Cardiac septum (tissue), 1 donor: ENCODE results near the gene S100A4. TPM values are rescaled to one million over a fixed set of nuclear protein-coding genes. Genes with fewer than 3 reads are reported as not detected.
"Not testable (repeated sequence)": the region's sequence is repeated elsewhere in the genome, so short reads cannot be mapped to it uniquely, and the experiment has no call there.

Experiments
- DNase-seq: peaks from one replicate; pipeline ENCODE4 v3.0.0-alpha.2; 2020; ENCODE audit warnings: low spot score
- intact Hi-C: fragments of 100-400 bp; cut with DNase I; formaldehyde crosslinking; loops from one replicate; pipeline ENCODE4 v1.14.0; 2022
- long read RNA-seq: library from polyadenylated mRNA; unstranded; transcript quantifications from one replicate; pipeline ENCODE4 v2.0.0, GENCODE V29; 2021
- total RNA-seq: library from RNA; stranded (reverse); fragmentation: NEBNext Ultra II Directional; extraction: Animal tissue kit (Norgen Biotek cat#: 25700); gene quantifications from one replicate; pipeline ENCODE4 v1.2.1, GENCODE V29; 2021
- donor health status: DM: no; HTN: no; CAD: no.

The S100A4 gene
- 107 TPM for total RNA-seq
- long read RNA-seq, transcript S100A4-204 (3 exons, 600 nt), result major isoform, 12 of 14 reads
- long read RNA-seq, partial matches to known transcripts, result 0 of 14 reads
- long read RNA-seq, other reads (novel, unspliced or antisense), result 0 of 14 reads

DNA sequence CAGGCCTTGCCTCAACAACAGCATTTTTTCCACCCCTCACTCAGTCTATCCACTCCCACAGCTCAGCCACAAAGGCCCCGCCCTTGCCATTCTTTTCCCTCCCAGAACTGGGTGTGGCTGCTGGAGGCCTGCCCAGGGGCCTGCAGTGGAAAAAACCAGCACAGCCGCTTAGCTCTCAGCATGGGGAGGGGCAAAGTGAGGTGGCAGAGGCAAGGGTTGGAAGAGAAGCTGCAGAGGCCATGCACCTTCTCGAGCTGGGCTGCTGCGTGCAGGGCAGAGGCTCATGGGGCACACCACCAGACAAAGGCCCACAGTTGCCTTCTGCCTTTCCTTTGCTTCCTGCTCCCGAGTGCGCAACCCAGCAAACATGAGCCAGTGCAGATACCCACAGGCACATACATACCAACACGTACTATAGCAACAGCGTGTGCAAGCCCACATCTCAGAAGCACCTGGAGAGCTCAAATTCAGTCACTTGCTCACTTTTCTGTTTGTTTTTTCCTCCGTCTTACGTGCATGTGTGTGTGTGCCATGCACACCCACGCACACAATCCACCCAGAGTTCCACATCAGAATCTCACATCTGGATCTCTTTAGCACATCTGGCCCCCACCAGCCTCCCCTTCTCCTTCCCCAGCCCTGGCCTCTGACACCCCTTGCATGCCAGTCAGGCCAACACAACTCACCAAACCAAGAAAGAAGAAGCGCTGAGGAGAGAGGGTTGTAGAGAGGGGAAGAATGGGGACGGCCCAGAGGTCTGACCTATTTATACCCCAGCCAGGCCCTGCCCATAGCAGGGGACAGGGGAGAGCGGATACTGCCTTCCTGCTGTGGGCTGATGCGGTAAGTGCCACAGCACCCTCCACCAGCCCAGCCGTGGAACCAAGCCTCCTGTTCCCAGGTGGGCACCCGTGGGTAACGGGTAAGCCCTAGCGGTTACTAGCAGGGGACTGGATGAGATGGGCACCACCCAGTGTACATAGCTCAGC lies at the start of gene S100A4:
TSS of gene S100A4 (minus strand) at position 740 of the 989 bp plus-strand sequence. CDS start 1,012 bp downstream, outside the sequence.
- intact Hi-C loops, result no loop called here

DNA sequence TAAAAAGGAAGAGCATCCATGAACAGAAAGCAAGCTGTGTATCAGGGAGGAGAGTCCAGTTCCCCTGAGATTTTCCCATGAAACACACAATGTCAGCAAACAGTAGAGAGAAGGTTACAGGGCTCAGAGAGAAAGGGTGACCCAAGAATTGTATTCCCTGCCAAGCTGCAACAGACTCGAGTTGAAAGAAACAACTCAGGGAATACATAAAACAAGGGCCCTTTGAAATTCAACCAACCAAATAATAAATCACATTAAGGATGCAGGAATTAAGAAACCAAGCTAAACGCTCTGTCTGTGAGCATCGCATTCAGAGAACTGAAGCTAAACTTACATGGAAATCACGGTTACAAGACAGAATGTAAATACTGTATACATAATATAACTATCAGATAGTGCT lies 47.1 kb upstream of the S100A4 start:
- intact Hi-C loops, result no loop called here
- no peak for DNase-seq

More for the DNA sequence above, at the start of gene S100A4:
- DNase-seq, result peak; percentile 98

DNA sequence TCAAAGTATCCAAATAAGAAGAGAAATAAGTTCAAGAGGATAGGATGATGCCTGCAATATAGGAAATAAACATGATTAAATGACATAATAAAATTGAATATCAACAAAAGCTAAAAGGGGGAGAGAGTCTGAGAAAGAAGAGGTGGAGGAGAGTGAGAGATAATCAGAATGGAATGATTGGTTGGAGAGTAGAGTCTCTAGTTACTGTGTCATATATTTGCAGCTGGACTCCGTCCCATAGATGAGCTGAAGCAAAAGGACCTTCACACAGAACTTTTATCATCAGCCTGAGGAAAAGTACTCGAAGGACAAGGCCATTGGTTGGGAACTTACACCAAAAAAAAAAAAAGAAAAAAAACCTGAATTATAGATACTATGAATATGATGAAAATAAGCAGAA lies 42.9 kb upstream of the S100A4 start:
- intact Hi-C loops, result no loop called here
- DNase-seq, result no peak

DNA sequence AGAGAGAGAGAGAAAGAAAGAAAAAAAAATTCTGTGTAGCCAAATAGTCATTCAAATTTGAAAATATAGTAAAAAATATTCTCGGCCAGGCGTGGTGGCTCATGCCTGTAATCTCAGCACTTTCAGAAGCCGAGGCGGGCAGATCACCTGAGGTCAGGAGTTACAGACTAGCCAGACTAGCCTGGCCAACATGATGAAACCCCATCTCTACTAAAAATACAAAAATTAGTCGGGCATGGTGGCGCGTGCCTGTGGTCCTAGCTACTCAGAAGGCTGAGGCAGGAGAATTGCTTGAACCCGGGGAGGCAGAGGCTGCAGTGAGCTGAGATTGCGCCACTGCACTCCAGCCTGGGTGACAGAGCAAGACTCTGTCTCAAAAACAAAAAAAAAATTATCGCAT lies 42.4 kb upstream of the S100A4 start:
- intact Hi-C loops, DNase-seq: not testable (repeated sequence)

DNA sequence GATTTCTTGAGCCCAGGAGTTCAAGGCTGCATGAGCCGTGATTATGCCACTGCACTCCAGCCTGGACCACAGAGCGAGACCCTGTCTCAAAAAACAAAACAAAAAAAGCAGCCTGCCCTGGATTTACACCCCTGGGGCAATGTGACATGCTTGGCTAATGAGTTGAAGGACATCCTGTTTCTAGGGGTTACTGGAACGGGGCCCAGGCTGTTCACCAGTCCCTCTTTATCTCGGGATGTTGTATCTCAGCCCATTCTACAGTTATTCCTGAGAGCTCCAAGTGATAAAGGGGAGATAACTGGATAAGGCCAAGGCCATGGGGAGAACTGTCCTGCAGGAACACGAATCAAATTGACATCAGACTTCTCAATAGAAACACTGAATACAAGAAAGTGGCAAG lies 41.7 kb upstream of the S100A4 start:
- DNase-seq, result no peak
- intact Hi-C loops, result no loop called here

DNA sequence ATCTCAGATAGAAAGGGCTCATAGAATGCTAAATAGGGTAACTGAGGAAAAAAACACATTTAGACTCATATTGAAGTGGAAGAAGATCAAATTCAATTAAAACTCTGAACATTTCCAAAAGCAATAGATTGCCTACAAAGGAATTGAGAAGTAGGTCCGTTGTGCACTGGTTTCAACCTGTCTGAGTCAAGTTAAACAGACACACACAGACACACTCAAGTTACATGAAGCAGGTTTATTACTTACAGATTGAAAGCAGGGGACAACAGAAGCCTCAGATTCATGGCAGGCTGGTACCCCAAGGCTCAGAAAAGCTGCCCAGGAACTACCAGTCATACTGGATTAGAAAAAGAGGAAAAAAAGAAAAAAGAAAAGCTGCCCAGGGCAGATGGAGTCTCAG lies 40.7 kb upstream of the S100A4 start:
- intact Hi-C loops, result no loop called here
- DNase-seq, result no peak

DNA sequence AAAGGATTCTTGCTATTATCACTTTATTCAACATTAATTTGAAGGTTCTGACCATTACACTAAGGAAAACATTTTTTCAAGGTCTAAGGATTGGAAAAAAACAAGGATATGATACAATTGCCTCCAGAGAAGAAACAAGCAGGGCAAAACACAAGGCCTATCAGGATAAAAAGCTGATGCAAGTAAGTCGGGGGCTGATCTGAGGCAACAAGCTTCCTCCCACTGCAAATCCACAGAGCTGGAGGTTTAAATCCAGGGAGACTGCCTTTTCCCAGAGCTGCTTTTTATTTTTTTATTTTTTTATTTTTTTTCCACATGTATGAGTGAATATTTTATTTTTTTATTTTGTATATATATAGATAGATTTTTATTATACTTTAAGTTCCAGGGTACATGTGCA lies 39.4 kb upstream of the S100A4 start:
- intact Hi-C loops, result no loop called here
- DNase-seq, result no peak

DNA sequence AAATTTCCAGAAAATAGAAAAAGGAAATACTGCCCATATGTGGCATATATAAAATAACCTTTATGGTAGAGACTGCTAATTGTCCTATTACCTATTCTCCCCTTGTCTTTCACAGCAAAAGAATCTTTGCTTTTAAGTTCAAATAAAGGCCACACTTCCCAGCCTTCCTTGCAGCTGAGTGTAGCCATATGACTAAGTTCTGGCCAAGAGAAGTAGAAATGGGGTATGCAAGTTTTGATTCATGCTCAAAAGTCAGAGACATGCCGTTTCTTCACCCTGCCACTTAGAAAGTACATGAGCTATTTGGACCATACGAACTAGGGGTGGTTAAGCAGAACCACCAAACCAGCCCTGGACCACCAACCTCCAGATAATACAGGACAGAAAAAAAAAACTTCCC lies 38.4 kb upstream of the S100A4 start:
- DNase-seq, result no peak
- intact Hi-C loops, result no loop called here

DNA sequence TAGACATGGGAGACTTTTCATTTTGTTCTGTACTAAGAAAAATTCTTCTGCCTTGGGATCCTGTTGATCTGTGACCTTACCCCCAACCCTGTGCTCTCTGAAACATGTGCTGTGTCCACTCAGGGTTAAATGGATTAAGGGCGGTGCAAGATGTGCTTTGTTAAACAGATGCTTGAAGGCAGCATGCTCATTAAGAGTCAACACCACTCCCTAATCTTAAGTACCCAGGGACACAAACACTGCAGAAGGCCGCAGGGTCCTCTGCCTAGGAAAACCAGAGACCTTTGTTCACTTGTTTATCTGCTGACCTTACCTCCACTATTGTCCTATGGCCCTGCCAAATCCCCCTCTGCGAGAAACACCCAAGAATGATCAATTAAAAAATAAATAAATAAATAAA lies 37.9 kb upstream of the S100A4 start:
- DNase-seq, intact Hi-C loops: not testable (repeated sequence)

DNA sequence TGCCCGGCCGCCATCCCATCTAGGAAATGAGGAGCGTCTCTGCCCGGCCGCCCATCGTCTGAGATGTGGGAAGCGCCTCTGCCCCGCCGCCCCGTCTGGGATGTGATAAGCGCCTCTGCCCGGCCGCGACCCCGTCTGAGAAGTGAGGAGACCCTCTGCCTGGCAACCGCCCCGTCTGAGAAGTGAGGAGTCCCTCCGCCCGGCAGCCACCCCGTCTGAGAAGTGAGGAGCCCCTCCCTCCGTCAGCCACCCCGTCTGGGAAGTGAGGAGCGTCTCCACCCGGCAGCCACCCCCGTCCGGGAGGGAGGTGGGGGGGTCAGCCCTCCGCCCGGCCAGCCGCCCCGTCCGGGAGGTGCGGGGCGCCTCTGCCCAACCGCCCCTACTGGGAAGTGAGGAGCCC lies 37.2 kb upstream of the S100A4 start:
- intact Hi-C loops, DNase-seq: not testable (repeated sequence)

DNA sequence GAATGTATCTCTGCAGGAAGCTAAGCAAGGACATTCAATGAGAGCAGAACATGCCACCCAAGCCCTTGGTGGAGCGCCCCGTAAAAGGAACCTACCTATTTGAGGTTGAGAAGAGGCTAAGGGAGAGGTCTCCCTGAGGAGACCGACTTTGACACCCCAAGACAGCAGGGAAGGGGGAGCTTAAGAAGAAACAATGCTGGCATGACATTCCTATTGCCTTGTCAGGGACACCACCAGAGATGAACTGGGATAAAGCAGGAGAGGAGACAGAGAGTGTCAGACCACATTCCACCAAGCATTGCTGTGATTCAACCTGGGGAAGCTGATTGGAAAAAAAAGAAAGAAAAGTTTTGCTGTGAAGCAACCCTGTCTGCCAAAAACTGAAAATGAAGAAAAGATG lies 33.3 kb upstream of the S100A4 start:
- no peak for DNase-seq
- intact Hi-C loops, result no loop called here

DNA sequence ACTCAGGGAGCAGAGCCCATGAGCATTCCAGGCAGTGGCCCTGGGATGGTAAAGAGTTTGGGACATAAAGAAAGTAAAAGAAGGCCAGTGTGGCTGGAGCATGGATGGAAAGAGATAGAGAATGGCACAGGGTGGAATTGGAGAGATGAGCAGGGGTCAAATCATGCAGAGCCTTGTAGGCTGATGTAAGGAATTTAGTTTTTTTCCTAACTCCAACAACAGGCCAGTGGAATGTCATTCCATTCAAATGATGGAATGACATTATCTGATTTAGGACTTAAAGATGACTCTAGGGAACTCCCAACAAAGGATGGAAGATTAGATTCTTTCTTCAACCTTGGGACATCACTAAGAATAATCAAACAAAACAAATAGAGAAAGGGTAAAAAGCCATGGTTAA lies 32.9 kb upstream of the S100A4 start:
- intact Hi-C loops, result no loop called here
- DNase-seq, result no peak

DNA sequence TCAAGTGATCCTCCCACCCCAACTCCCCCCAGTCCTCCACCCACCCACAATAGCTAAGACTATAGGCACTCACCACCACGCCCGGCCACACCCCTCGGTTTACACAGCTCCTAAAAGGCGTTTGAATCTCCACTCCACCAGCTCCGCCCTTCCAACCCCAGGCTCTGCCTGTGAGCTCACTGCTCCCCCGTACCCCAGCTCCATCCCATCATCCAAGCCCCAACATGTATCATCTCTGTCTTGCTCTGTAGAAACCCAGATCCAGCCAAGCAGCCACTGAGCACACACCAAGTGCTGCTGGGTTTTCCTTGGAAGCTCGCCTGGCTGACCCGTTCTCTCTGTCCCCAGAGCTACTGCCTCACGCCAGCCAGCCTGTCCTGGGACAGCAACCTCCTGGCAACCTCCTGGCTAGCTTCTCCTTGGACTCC lies 32.0 kb upstream of the S100A4 start:
- intact Hi-C loops, result no loop called here
- DNase-seq, result no peak

DNA sequence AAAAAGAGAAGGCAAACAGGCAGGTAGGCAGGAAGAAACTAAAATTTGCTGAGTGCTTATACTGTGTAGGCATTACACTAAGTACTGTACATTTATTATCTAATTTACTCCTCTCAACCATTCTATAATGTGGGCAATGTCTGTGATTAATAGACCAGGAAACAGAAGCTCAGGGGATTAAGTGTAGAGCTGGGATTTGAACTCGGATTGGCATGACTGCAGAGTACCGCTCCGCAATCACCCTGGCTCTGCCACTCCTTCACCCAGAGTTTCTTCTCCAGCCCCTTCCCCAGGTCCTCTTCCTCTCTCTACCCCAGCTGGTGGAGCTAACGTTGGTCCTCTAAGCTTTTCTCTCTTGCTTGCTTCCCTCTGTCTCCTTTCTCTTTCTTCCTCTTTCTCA lies 31.5 kb upstream of the S100A4 start:
- no peak for DNase-seq
- intact Hi-C loops, result no loop called here

DNA sequence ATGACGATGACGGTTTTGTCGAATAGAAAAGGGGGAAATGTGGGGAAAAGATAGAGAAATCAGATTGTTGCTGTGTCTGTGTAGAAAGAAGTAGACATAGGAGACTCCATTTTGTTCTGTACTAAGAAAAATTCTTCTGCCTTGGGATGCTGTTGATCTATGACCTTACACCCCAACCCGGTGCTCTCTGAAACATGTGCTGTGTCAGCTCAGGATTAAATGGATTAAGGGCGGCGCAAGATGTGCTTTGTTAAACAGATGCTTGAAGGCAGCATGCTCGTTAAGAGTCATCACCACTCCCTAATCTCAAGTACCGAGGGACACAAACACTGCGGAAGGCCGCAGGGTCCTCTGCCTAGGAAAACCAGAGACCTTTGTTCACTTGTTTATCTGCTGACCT lies 29.9 kb upstream of the S100A4 start:
- intact Hi-C loops, result not testable (repeated sequence)

DNA sequence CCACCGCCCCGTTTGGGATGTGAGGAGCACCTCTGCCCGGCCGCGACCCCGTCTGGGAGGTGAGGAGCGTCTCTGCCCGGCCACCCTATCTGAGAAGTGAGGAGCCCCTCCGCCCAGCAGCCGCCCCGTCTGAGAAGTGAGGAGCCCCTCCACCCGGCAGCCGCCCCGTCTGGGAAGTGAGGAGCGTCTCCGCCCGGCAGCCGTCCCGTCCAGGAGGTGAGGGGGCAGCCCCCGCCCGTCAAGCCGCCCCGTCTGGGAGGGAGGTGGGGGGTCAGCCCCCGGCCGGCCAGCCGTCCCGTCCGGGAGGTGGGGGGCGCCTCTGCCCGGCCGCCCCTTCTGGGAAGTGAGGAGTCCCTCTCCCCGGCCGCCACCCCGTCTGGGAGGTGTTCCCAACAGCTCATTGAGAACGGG lies 29.5 kb upstream of the S100A4 start:
- DNase-seq, result not testable (repeated sequence)

More for the DNA sequence above, 29.9 kb upstream of the S100A4 start:
- DNase-seq, result not testable (repeated sequence)

DNA sequence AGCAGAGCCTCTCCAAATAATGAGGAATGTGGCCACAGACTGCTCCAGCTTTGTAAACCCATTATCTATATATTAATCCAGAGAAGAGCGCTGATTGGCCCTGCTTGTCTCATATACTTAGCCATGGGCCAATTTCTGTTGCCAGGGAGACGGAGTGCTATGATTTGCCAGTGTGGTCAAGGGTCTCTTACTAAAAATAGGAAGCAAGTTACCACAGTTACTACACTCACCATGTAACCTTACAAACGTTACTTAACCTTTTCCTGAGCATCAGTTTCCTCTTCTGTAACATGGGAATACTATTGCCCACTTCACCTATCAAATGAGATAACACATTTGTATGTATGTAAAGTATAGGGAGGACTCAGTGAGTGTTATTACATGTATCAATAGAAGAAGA lies 27.7 kb upstream of the S100A4 start:
- DNase-seq, result no peak
- intact Hi-C loops, result loop anchor here (2.0 to 5.0 kb wide), 3 partner anchors 97 to 414 kb away; partner anchors contain the start of genes ILF2 and RAB13

More for the DNA sequence above, 29.5 kb upstream of the S100A4 start:
- intact Hi-C loops, result not testable (repeated sequence)

DNA sequence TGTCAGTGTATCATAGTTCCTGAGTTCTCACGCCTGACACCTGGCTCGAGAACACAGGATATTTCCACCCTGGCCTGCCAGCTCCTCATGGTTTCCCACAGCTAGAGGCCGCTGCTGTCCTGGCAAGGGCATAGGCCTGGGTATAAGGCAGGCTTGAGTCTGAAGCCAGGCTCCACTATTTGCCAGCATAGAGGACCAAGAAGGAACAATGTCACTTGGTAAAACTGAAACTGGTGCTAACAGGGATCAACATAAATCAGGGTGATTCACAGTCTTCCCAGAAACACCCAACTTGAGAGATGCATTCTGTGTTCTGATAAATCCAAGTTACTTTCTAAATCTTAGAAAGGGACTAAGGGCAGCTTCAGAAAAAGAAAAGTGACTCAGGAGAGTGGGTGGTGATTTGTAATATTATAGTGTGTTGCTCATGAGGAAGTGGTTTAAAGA lies 27.0 kb upstream of the S100A4 start:
- peak; percentile 86 for DNase-seq
- intact Hi-C loops, result loop anchor here (2.0 to 5.0 kb wide), 3 partner anchors 98 to 415 kb away; partner anchors contain the start of genes ILF2 and RAB13

DNA sequence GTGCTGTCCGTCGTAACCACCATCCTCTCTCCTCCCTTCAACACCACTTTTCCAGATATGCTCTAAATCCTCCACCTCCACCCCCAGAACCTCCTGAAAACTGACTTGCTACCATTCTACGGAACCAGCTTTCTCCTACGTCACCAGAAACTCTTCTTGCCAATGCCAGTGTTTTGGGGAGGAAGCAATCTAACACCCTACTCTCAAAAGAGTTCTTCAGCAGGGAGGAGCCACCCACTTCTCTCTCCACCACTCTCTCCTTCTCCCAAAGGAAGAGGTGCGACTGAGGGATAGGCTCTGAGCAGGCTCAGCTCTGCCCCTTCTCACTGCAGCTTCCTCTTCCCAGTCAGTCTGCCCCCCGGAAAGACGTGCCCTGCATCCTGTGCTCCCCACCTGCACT lies 26.1 kb upstream of the S100A4 start:
- intact Hi-C loops, result loop anchor here (2.0 to 5.0 kb wide), 3 partner anchors 99 to 416 kb away; partner anchors contain the start of genes ILF2 and RAB13
- DNase-seq, result no peak

DNA sequence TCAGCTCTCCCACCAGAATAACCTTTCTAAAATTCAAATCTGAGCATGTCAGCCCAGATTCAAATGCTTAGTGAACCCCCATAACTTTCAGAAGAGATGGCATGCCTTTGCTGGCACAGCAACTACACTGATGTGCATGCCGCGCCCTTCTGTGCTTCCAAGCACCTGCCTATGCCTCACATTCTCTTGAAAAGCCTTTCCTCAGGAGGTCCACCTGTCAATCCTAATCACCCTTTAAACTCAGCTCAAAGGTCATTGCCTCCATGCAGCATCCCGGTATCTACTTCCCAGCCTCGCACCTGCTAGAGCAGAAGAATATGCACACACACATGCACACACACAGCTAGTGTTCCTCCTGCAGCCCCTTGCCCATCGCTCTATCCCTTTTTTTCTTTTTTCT lies 25.3 kb upstream of the S100A4 start:
- DNase-seq, result no peak

More for the DNA sequence above, 25.3 kb upstream of the S100A4 start:
- intact Hi-C loops, result loop anchor here (5.0 kb wide), 2 partner anchors 201 to 416 kb away; partner anchors contain the start of gene RAB13
